ENCODE data around the gene DCAF7. TPM values are rescaled to one million over a fixed set of nuclear protein-coding genes. Genes with fewer than 3 reads are reported as not detected.

DCAF7 gene
- total RNA-seq, 2 experiments from 2014 or later = 135 to 139 TPM

- H3K4me3 Mint-ChIP-seq = no peak overlapping the region
- H3K4me1 Mint-ChIP-seq = no peaks in the 10 kb centered on the region
- H3K9me3 Mint-ChIP-seq = no peaks in the 10 kb centered on the region
- H3K36me3 Mint-ChIP-seq (ENCODE audit: low read depth) = no peaks in the 10 kb centered on the region
- H3K27me3 Mint-ChIP-seq = peaks cover 13% of the 10 kb centered on the region
- no peak overlapping the region for H3K27ac Mint-ChIP-seq
- no peak for DNase-seq
- CTCF ChIA-PET = interaction anchor here (0.6 kb wide), 1 partner anchor 95 kb away, joined by 3 read pairs; no protein-coding TSS in a partner anchor
- POLR2A ChIA-PET = no interaction called here
Measured at GRCh38 chr17:63516910-63517824, 33.1 kb upstream of the DCAF7 start.

DNA sequence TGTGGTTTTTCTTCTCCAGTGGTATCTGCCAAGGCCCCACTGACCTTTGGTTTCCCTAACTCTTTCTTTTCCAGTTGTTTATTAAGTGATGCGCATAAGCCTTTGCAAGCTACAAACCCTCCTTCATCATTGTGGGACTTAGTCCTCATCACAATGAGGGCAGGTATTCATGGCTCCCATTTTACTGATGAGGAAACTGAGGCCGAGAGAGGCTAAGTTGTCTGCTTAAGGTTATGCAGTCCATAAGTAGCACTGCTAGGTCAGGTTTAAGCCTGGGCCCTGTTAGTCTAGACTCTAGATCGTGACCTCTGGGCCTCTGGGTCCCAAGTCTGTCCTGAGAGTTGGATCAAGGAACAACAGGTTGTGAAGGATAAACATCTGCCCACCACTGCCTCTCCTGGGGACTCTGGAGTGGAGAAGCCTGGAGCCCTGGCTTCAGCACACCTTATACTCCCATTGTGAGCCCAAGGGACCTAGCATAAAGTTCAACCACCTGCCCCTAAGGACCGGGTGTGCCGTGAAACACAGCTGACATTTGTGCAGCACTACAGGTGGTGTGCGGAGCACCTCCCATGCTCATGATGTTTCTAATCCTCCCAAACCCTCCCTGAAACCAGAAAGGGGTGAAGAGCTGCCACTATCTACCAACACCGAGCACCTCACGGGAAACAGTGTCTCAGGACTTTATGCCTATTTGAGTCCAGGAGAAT, 32.3 kb upstream of the DCAF7 start:
- Mint-ChIP-seq H3K9me3 (no peaks in the 10 kb centered on the region), H3K27ac (no peak overlapping the region), H3K4me1 (no peaks in the 10 kb centered on the region), H3K4me3 (no peak overlapping the region), H3K27me3 (peaks cover 13% of the 10 kb centered on the region), H3K36me3 (ENCODE audit: low read depth) (no peaks in the 10 kb centered on the region)
- DNase-seq = no peak
- CTCF ChIA-PET = no interaction called here
- POLR2A ChIA-PET = no interaction called here

- Mint-ChIP-seq H3K9me3 (no peaks in the 10 kb centered on the region), H3K27ac (no peak overlapping the region), H3K4me1 (peaks cover 7% of the 10 kb centered on the region), H3K36me3 (ENCODE audit: low read depth) (no peaks in the 10 kb centered on the region), H3K4me3 (no peak overlapping the region), H3K27me3 (peaks cover 21% of the 10 kb centered on the region)
- ChIA-PET CTCF (no interaction called here), POLR2A (no interaction called here)
- no peak for DNase-seq
Measured at GRCh38 chr17:63519116-63519881, 31.0 kb upstream of the DCAF7 start.

GRCh38 chr17:63519972-63520882, 30.1 kb upstream of the DCAF7 start:
- H3K9me3 Mint-ChIP-seq = no peaks in the 10 kb centered on the region
- POLR2A ChIA-PET = no interaction called here
- no peak overlapping the region for H3K4me3 Mint-ChIP-seq
- no peak overlapping the region for H3K27ac Mint-ChIP-seq
- no peak for DNase-seq
- H3K36me3 Mint-ChIP-seq (ENCODE audit: low read depth) = no peaks in the 10 kb centered on the region
- H3K27me3 Mint-ChIP-seq = peaks cover 25% of the 10 kb centered on the region
- CTCF ChIA-PET = no interaction called here
- H3K4me1 Mint-ChIP-seq = peaks cover 7% of the 10 kb centered on the region

DNA sequence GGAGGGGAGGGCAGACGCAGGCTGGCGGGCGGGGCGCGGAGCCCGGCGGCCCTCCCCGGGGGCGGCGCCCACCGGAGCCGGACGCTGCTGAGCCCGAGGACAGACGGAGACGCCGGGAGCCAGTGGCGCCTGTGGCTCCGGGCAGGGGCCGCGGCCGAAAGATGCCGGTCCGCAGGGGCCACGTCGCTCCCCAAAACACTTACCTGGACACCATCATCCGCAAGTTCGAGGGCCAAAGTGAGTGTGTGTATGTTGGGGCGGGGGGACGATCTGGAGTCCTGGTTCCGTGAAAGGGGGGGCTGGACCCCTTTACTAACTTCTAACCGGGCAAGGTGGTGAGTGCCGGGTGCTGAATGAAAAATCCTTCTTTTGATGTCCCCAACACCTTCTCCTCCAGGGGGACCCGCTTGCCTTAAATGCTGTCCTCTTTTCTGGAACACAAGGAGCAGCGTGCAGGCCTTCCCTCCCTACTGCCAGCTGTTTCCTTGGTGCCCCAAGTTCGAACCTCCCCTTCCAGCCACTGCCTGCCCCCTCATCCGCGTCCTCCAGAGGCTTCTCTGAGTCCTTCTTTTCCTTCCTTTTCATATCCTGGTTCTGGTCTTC, 26.9 kb upstream of the DCAF7 start, which contains the start of gene KCNH6:
TSS of gene KCNH6 (plus strand) at position 106 of the 603 bp plus-strand sequence. CDS start at position 162, 56 bp downstream.
- Mint-ChIP-seq H3K36me3 (ENCODE audit: low read depth) (no peaks in the 10 kb centered on the region), H3K27me3 (peaks cover 24% of the 10 kb centered on the region), H3K9me3 (no peaks in the 10 kb centered on the region), H3K4me3 (peak within 1 kb of the TSS; percentile 30), H3K27ac (no peak within 1 kb of the TSS), H3K4me1 (peaks cover 7% of the 10 kb centered on the region)
- CTCF ChIA-PET = no interaction called here
- no peak for DNase-seq
- POLR2A ChIA-PET = no interaction called here

DNA sequence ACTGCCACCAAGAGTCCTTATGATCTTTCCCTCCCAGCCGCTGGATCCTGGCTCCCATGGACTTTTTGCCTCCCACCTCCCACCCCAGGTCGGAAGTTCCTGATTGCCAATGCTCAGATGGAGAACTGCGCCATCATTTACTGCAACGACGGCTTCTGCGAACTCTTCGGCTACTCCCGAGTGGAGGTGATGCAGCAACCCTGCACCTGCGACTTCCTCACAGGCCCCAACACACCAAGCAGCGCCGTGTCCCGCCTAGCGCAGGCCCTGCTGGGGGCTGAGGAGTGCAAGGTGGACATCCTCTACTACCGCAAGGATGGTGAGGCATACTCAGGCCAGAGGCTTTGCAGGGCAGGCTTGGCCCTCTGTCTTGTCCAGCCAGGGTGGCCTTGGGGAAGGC, 26.2 kb upstream of the DCAF7 start:
- H3K9me3 Mint-ChIP-seq = no peaks in the 10 kb centered on the region
- H3K27me3 Mint-ChIP-seq = peaks cover 24% of the 10 kb centered on the region
- no peaks in the 10 kb centered on the region for H3K36me3 Mint-ChIP-seq (ENCODE audit: low read depth)
- H3K4me3 Mint-ChIP-seq = peak overlapping the region; percentile 30
- no peak for DNase-seq
- H3K4me1 Mint-ChIP-seq = peaks cover 7% of the 10 kb centered on the region
- CTCF ChIA-PET = no interaction called here
- POLR2A ChIA-PET = no interaction called here
- no peak overlapping the region for H3K27ac Mint-ChIP-seq

DNA sequence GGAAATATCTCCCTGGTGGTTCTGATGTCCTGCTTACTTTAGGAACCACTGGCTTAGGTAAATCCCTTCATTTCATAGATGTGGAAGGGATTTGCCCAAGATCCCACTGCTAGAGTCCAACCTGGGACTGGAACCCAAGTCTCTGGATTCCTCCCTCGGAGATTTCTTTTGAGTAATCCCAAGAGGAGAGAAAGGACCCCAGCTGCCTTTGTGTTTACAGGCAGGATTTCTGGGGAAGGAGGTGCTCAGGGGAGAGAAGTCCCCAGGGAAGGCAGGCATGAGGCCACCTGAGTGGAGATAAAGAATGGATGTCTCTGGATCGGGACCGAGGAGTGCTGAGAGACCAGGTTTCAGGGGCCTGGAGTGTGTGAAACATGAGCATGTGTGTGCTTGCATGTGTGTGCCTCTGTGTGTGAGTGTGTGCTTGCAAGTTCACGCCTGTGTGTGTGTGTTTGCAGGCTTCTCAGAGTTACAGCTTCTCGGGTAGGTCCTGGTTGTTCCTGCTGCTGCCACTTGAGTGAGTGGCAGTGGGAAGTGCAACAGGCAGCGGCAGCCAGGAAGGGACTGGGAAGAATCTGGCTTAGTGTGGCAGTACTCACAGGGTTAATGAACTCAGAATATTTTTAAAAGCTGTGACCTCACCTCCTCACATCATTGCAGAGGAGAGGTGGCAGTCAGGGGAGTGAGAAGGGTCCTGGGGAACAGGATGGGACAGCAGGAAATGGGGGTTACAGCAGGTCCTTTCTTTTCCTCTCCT, 24.9 kb upstream of the DCAF7 start:
- ChIA-PET CTCF (no interaction called here), POLR2A (no interaction called here)
- DNase-seq = no peak
- H3K27ac Mint-ChIP-seq = no peak overlapping the region
- H3K9me3 Mint-ChIP-seq = no peaks in the 10 kb centered on the region
- peaks cover 7% of the 10 kb centered on the region for H3K4me1 Mint-ChIP-seq
- peaks cover 24% of the 10 kb centered on the region for H3K27me3 Mint-ChIP-seq
- no peaks in the 10 kb centered on the region for H3K36me3 Mint-ChIP-seq (ENCODE audit: low read depth)
- H3K4me3 Mint-ChIP-seq = no peak overlapping the region

DNA sequence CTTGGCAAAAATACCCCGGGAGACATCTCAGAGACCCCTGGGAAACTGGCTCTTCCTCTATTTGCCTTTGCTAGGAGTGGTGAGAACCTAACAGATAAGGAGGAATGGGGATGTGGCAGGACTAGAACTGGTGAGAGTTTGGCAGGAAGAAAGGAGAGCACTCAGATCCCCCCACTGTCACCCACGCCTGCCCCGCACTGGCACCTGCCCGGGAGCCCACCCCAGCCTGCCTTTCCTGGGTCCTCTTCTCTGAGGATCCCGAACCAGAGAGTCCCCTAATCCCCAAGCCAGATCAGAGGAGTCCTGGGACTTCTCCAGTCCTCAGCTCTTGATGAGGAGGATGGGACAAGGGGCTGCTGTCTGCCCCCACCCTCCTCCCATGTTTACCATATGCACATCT, 23.4 kb upstream of the DCAF7 start:
- ChIA-PET CTCF (interaction anchor here (1.3 to 1.5 kb wide), 2 partner anchors 11 to 18 kb away, joined by 3 to 4 read pairs; no protein-coding TSS in a partner anchor), POLR2A (no interaction called here)
- Mint-ChIP-seq H3K27me3 (peaks cover 19% of the 10 kb centered on the region), H3K36me3 (ENCODE audit: low read depth) (no peaks in the 10 kb centered on the region), H3K27ac (no peak overlapping the region), H3K9me3 (no peaks in the 10 kb centered on the region), H3K4me1 (peaks cover 7% of the 10 kb centered on the region), H3K4me3 (no peak overlapping the region)
- DNase-seq = no peak

GRCh38 chr17:63528183-63528582, 22.1 kb upstream of the DCAF7 start:
- ChIA-PET POLR2A (no interaction called here), CTCF (interaction anchor here (1.5 kb wide), 1 partner anchor 16 kb away, joined by 4 read pairs; no protein-coding TSS in a partner anchor)
- Mint-ChIP-seq H3K27me3 (peaks cover 16% of the 10 kb centered on the region), H3K4me1 (peaks cover 7% of the 10 kb centered on the region), H3K9me3 (no peaks in the 10 kb centered on the region), H3K27ac (no peak overlapping the region), H3K36me3 (ENCODE audit: low read depth) (no peaks in the 10 kb centered on the region), H3K4me3 (no peak overlapping the region)
- no peak for DNase-seq

DNA sequence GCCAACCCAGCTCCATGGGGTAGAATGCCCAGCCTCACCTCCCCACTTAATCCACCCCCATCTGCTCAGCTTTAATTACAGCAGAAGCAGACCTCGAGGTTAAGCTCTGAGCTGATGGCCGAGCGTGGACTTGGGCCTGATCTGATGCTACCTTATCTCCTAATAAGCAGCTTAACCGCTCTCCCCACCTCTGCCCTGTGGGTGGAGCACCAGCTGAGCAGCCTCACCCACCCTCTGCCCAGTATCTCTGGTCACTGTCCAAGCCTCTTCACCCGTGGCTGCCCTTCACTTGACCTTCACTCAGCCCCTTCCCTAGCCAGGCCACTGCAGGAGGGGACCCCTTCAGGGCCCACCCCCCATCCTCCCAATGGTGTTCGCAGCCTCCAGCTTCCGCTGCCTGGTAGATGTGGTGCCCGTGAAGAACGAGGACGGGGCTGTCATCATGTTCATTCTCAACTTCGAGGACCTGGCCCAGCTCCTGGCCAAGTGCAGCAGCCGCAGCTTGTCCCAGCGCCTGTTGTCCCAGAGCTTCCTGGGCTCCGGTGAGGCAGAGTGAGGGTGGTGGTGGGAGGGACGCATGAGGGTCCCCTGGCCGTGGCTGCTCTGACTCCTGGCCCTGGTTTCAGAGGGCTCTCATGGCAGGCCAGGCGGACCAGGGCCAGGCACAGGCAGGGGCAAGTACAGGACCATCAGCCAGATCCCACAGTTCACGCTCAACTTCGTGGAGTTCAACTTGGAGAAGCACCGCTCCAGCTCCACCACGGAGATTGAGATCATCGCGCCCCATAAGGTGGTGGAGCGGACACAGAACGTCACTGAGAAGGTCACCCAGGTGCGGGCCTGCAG, 20.3 kb upstream of the DCAF7 start:
- CTCF ChIA-PET = no interaction called here
- H3K27ac Mint-ChIP-seq = no peak overlapping the region
- peaks cover 6% of the 10 kb centered on the region for H3K27me3 Mint-ChIP-seq
- DNase-seq = no peak
- POLR2A ChIA-PET = no interaction called here
- H3K36me3 Mint-ChIP-seq (ENCODE audit: low read depth) = no peaks in the 10 kb centered on the region
- H3K4me3 Mint-ChIP-seq = no peak overlapping the region
- no peaks in the 10 kb centered on the region for H3K9me3 Mint-ChIP-seq
- no peaks in the 10 kb centered on the region for H3K4me1 Mint-ChIP-seq
